ENCODE data around the gene CD300H.

Gene CD300H

DNA sequence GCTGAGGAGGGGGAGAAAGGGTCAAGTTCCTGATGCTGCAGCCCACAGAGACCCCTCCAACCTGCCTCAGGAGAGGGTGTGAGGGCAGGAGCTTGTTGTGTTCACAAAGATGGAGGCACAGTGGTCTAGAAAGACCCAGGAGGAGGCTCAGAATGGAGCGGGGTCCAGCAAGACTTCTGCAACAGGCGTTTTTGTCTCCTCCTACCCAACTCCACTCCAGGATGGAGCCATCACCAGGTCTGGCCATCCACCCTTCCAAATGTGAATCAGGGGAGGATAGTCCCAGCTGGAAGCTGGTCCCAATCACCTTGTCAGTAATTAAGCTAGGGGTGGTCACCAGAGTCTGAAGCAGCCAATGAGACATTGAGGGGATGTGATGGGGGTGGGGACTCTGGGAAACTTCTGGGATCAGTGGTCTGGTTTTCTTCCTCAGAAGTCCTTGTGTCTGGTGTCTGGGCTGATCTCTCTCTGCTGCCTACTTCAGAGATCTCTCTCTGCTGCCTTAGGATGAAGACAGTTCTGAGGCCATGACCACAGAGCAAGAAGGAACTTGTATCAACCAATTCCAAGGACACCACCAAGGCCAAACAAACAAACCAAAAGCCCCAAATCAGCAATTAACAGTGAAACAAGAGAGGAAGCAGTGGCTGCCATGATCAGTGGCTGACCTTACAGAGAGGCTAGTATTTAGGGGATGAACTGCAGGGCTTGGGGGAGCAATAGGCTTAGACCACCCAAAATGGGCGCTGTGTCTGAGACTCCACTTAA lies 50.6 kb downstream of the CD300H start:
- Histone ChIP-seq H3K36me3 (ENCODE audit: control insufficient read depth, insufficient read depth, low read length) (no peaks in the 10 kb centered on the region), H3K9me3 (ENCODE audit: control insufficient read depth, low read length) (peaks cover 4% of the 10 kb centered on the region), H3K4me1 (ENCODE audit: control insufficient read depth, insufficient read depth, low read length, poor library complexity, severe bottlenecking) (no peaks in the 10 kb centered on the region), H3K4me3 (ENCODE audit: extremely low read depth, insufficient read depth, low read length, poor library complexity, severe bottlenecking) (no peak overlapping the region), H3K27ac (ENCODE audit: low read depth, low read length, severe bottlenecking) (no peak overlapping the region)
- 94 to 100% methylated on average over 1 to 2 of the region's 3 CpGs for WGBS, 2 experiments (ENCODE audit: insufficient coverage in 2 of 2)

DNA sequence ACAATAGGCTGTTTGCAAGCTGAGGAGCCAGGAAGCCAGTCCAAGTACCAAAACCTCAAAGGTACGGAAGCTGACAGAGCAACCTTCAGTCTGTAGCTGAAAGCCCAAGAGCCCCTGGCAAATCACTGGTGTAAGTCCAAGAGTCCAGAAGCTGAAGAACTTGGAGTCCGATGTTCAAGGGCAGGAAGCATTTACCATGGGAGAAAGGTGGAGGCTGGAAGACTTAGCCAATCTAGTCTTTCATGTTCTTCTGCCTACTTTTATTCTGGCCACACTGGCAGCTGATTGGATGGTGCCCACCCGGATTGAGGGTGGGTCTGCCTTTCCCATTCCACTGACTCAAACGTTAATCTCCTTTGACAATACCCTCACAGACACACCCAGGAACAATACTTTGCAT lies 51.4 kb downstream of the CD300H start:
- 80 to 86% methylated on average over 3 to 4 of the region's 4 CpGs for WGBS, 2 experiments (ENCODE audit: insufficient coverage in 2 of 2)
- Histone ChIP-seq H3K36me3 (ENCODE audit: control insufficient read depth, insufficient read depth, low read length) (no peaks in the 10 kb centered on the region), H3K9me3 (ENCODE audit: control insufficient read depth, low read length) (peaks cover 4% of the 10 kb centered on the region), H3K4me1 (ENCODE audit: control insufficient read depth, insufficient read depth, low read length, poor library complexity, severe bottlenecking) (no peaks in the 10 kb centered on the region), H3K4me3 (ENCODE audit: extremely low read depth, insufficient read depth, low read length, poor library complexity, severe bottlenecking) (no peak overlapping the region), H3K27ac (ENCODE audit: low read depth, low read length, severe bottlenecking) (no peak overlapping the region)

DNA sequence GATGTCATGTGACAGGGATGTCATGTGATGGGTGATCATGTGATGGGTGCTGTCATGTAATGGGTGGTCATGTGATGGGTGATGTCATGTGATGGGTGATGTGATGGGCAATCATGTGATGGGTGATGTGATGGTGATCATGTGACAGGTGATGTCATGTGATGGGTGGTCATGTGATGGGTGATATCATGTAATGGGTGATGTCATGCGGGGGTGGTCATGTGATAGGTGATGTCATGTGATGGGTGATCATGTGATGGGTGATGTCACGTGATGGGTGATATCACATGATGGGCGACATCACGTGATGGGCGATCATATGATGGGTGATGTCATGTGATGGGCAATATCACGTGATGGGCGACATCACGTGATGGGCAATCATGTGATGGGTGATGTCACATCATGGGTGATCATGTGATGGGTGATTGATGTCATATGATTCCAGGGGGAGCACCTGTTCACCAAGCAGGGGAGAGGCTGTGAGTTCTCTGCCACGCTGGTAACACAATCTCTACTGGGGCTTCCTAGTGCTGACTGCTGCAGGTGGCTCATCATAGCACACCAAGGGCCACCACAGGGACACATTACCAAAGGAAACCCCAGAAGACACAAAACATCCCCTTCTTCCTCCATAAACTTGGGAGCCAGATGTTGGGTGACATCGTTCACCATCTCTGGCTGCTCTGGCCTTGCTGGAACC lies 52.5 kb downstream of the CD300H start:
- WGBS, 2 experiments (ENCODE audit: insufficient coverage in 2 of 2): 94 to 98% methylated on average over 9 to 10 of the region's 10 CpGs
- H3K4me3 ChIP-seq (ENCODE audit: extremely low read depth, insufficient read depth, low read length, poor library complexity, severe bottlenecking): no peak overlapping the region

DNA sequence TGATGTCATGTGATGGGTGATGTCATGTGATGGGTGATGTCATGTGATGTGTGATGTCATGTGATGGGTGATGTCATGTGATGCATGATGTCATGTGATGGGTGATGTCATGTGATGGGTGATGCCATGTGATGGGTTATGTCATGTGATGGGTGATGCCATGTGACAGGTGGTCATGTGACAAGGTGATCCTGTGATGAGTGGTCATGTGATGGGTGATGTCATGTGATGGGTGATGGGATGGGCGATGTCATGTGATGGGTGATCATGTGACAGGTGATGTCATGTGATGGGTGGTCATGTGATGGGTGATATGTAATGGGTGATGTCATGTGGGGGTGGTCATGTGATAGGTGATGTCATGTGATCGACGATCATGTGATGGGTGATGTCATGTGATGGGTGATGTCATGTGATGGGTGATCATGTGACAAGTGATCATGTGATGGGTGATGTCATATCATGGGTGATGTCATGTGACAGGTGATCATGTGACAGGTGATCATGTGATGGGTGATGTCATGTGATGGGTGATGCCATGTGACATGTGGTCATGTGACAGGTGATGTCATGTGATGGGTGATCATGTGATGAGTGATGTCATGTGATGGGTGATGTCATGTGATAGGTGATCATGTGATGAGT lies 53.2 kb downstream of the CD300H start:
- Histone ChIP-seq H3K4me3 (ENCODE audit: extremely low read depth, insufficient read depth, low read length, poor library complexity, severe bottlenecking) (no peak overlapping the region), H3K9me3 (ENCODE audit: control insufficient read depth, low read length) (peaks cover 4% of the 10 kb centered on the region), H3K4me1 (ENCODE audit: control insufficient read depth, insufficient read depth, low read length, poor library complexity, severe bottlenecking) (no peaks in the 10 kb centered on the region), H3K36me3 (ENCODE audit: control insufficient read depth, insufficient read depth, low read length) (no peaks in the 10 kb centered on the region), H3K27ac (ENCODE audit: low read depth, low read length, severe bottlenecking) (no peak overlapping the region)
- WGBS, 2 experiments (ENCODE audit: insufficient coverage in 2 of 2): 96 to 100% methylated on average over 3 of the region's 3 CpGs

More for the DNA sequence above, 52.5 kb downstream of the CD300H start:
- peaks cover 4% of the 10 kb centered on the region for H3K9me3 ChIP-seq (ENCODE audit: control insufficient read depth, low read length)
- no peaks in the 10 kb centered on the region for H3K4me1 ChIP-seq (ENCODE audit: control insufficient read depth, insufficient read depth, low read length, poor library complexity, severe bottlenecking)
- H3K36me3 ChIP-seq (ENCODE audit: control insufficient read depth, insufficient read depth, low read length): no peaks in the 10 kb centered on the region
- H3K27ac ChIP-seq (ENCODE audit: low read depth, low read length, severe bottlenecking): no peak overlapping the region

DNA sequence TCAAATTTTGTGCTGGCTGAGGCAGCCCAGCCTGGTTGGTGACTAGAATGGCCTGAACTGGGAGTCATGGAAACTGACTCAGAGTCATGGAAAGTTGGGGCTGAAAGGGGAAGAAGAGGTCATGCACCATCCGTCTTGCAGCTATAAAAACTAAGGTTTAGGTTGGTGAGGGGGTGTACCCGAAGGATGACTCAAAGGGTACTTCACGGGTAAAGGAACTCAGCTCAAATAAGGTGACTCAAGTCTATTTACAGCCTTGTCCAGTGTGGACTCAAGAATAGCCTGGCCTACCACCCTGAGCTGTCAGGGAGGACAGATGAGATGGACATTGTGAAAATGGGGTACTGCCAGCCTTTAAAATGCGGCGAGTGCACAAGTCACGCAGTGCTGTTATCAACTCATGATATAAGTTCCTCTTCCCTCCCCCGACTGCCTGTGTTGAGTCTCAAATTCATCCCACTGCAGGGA lies 54.7 kb downstream of the CD300H start:
- Histone ChIP-seq H3K4me1 (ENCODE audit: control insufficient read depth, insufficient read depth, low read length, poor library complexity, severe bottlenecking) (no peaks in the 10 kb centered on the region), H3K27ac (ENCODE audit: low read depth, low read length, severe bottlenecking) (no peak overlapping the region), H3K4me3 (ENCODE audit: extremely low read depth, insufficient read depth, low read length, poor library complexity, severe bottlenecking) (no peak overlapping the region), H3K9me3 (ENCODE audit: control insufficient read depth, low read length) (no peaks in the 10 kb centered on the region), H3K36me3 (ENCODE audit: control insufficient read depth, insufficient read depth, low read length) (no peaks in the 10 kb centered on the region)
- WGBS, 2 experiments (ENCODE audit: insufficient coverage in 2 of 2): 82 to 92% methylated on average over 3 to 7 of the region's 7 CpGs

DNA sequence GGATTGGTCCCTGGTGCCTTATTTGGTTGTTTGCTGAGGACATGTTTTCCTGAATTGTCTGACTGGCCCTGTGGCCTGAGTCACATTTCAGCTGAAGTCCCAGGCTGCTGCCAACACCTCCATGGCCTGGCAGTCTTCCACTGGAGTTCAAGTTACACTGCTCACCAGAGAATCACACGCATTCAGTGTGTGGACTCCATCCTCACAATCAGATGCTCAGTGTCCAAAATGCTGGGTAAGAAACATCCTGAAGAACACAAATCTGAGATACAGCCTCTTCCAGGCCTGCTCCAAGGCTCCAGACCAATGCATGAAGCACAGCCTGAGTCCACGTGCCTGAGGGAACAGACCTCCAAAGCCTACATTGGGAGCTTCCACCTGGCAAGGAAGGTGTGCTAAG lies 55.3 kb downstream of the CD300H start:
- Histone ChIP-seq H3K4me1 (ENCODE audit: control insufficient read depth, insufficient read depth, low read length, poor library complexity, severe bottlenecking) (no peaks in the 10 kb centered on the region), H3K4me3 (ENCODE audit: extremely low read depth, insufficient read depth, low read length, poor library complexity, severe bottlenecking) (no peak overlapping the region), H3K36me3 (ENCODE audit: control insufficient read depth, insufficient read depth, low read length) (no peaks in the 10 kb centered on the region), H3K27ac (ENCODE audit: low read depth, low read length, severe bottlenecking) (no peak overlapping the region), H3K9me3 (ENCODE audit: control insufficient read depth, low read length) (no peaks in the 10 kb centered on the region)
- WGBS, 2 experiments (ENCODE audit: insufficient coverage in 2 of 2): 81 to 89% methylated on average over 2 of the region's 2 CpGs
